HuH-7 (cell line): ENCODE data around the gene CD82.
A peak's percentile ranks its signal among the peaks of the same experiment; 100 is the strongest.

Experiments used
- DNase-seq: peaks from one replicate; pipeline ENCODE4 v3.0.0; 2011; ENCODE audit warnings: low spot score

CD82 gene

GRCh38 chr11:44565211-44565952, at the start of gene CD82:
TSS of gene CD82 (plus strand) at chr11:44565663. CDS start at chr11:44594663, 29,000 bp downstream.
- DNase-seq = peak; percentile 95

GRCh38 chr11:44516688-44517507, 48.6 kb upstream of the CD82 start:
- no peak for DNase-seq

- no peak for DNase-seq
Observed at GRCh38 chr11:44517541-44517940, 47.9 kb upstream of the CD82 start.

- DNase-seq = no peak
Observed at GRCh38 chr11:44518968-44519550, 46.4 kb upstream of the CD82 start.

GRCh38 chr11:44519989-44520737, 45.3 kb upstream of the CD82 start:
- DNase-seq = no peak

- DNase-seq = no peak
Observed at GRCh38 chr11:44521148-44521547, 44.3 kb upstream of the CD82 start.

GRCh38 chr11:44522294-44522693, 43.2 kb upstream of the CD82 start:
- DNase-seq = no peak

GRCh38 chr11:44524346-44524745, 41.1 kb upstream of the CD82 start:
- no peak for DNase-seq

GRCh38 chr11:44524751-44525201, 40.7 kb upstream of the CD82 start:
- DNase-seq = no peak

GRCh38 chr11:44525473-44526252, 39.8 kb upstream of the CD82 start:
- no peak for DNase-seq

GRCh38 chr11:44526438-44526837, 39.0 kb upstream of the CD82 start:
- DNase-seq = no peak

- DNase-seq = no peak
Observed at GRCh38 chr11:44527476-44527875, 38.0 kb upstream of the CD82 start.

- DNase-seq = no peak
Observed at GRCh38 chr11:44528103-44528502, 37.4 kb upstream of the CD82 start.

- DNase-seq = no peak
Observed at GRCh38 chr11:44528581-44528980, 36.9 kb upstream of the CD82 start.

GRCh38 chr11:44529895-44530412, 35.5 kb upstream of the CD82 start:
- no peak for DNase-seq

- no peak for DNase-seq
Observed at GRCh38 chr11:44530413-44531115, 34.9 kb upstream of the CD82 start.

- DNase-seq = no peak
Observed at GRCh38 chr11:44531116-44531504, 34.4 kb upstream of the CD82 start.

- no peak for DNase-seq
Observed at GRCh38 chr11:44531636-44532035, 33.8 kb upstream of the CD82 start.

- DNase-seq = no peak
Observed at GRCh38 chr11:44532809-44533208, 32.7 kb upstream of the CD82 start.

GRCh38 chr11:44533921-44534711, 31.3 kb upstream of the CD82 start:
- DNase-seq = no peak
